HuH-7.5 (cell line): ENCODE results near the gene IP6K1.
"Not testable (repeated sequence)": the region's sequence is repeated elsewhere in the genome, so short reads cannot be mapped to it uniquely, and the experiment has no call there.

Source experiments
- DNase-seq: peaks from one replicate; pipeline ENCODE4 v3.0.0; 2011; ENCODE audit warnings: low spot score

IP6K1 gene

DNA sequence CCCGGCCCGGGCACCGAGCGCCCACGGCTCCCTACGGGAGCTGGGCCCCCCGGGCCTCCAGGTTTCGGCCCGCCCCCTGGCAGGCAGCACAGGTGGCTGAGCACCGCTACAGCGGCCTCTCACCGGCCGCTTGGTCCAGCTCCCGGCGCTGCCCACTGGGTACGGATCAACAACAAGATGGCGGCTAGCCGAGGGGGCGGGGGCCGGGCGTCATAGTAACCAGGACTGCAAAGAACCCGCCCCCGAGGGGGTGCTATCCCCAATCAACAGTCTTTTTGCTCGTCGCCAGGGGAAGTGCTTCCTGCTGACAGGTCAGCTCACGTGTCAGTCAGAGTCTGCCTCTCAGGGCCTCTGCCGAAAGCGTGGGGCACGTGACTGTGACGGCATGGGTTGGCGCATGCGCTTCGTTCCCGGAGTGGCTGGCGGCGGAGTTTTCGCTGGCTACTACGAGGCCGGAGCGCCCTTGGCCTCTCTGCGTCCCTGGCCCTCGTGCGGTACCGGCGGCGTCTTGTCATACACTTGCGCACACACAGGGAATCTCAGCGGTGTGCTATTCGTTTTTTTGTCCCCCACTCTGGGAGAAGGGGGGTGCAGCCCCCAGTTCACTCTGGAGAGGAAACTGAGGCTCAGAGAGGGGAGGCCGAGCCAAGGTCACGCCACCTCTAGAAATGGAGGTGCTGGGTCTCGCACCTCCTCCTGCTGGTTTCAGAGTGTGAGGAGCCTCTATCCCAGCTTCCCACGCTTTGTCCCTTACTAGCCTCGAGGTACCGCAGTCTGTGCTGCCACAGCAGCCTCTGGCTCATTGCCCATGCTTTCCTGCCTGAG, at the start of gene IP6K1:
IP6K1 (minus strand) TSS at position 186 of the 825 bp plus-strand sequence. CDS start 38,502 bp downstream, outside the sequence.
- DNase-seq: peak; percentile 99

DNA sequence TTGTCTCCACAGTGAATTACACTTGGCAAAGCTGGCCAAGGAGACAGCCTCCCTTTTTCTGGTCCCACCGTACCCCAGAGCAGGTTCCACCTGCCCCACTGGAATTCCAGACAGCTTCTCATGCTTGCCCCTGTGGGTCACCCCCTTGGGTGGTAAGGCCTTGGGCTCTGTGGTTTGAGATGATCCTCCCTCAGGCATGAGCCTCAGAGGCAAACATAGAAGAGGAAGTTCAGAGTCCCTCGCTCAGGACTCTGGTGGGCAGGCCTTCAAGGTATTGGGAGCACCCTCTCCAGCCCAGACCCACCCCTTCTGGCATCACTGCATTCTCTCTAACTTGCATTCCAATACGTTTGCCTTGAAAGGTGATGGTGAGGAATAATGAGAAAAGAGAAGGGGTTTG, 45.0 kb upstream of the IP6K1 start:
- DNase-seq: no peak

DNA sequence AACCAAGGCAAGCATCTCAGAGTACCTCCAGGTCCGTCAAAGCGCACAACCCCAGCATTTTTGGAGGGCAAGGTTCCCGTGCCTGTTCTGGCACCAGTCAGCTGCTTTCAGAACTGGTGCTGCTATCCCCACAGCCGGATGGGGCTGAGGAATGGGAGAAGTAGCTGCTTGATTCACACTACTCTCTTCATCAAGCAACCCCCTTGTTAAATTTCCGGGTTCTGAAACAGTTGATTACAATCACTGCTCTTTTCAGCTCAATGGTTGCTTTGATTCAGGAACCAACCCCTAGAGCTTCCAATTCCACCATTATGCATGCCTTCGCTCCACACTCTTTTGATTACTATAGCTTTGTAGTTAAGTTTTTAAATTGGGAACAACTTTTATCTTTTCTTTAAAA, 39.7 kb upstream of the IP6K1 start:
- no peak for DNase-seq

DNA sequence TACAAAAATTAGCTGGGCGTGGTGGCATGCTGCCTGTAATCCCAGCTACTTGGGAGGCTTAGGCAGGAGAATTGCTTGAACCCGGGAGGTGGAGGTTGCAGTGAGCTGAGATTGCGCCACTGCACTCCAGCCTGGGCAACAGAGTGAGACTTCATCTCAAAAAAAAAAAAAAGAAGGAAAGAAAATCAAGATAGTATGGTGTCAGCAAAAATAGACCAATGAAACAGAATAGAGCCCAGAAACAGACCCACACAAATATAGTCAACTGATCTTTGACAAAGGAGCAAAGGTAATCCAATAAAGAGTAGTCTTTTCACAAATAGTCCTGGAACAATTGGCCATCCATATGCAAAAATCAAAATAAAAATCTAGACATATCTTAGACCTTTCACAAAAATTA, 36.8 kb upstream of the IP6K1 start:
- DNase-seq: not testable (repeated sequence)

DNA sequence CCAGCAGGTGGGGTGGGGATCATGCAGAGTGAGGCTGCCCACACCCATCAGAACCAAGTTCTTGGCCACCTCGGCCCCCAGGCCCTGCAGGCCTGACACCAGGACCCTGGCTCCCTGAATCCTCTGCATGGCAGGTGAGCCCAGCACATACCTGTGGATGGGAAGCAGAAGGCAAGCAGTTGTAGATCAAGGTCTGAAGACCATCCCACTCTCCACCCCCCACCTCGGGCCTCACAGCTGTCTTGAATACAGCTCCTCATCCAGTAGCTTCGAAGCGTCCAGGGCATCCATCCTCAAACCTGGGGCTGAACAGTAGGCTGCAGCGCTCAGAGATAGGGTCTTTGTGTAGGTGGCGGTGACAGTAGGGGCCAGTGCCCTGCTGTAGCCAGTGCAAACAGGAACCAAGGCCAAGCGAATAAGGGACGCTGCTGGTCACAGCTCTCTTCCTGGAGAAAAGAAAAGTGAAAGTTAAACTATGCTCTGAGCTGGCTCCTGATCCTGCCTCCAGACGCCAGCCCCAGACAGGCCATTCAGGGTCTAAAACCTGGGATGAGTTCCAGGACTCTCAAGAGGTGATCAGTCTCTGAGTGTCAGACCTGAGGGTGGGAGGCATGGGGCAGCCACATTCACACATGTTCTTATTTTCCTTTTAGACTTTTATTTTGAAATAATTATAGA, 27.3 kb upstream of the IP6K1 start, which contains the start of gene UBA7:
UBA7 (minus strand) TSS at position 457 of the 678 bp plus-strand sequence; CDS start at position 291, 166 bp downstream.
- no peak for DNase-seq

DNA sequence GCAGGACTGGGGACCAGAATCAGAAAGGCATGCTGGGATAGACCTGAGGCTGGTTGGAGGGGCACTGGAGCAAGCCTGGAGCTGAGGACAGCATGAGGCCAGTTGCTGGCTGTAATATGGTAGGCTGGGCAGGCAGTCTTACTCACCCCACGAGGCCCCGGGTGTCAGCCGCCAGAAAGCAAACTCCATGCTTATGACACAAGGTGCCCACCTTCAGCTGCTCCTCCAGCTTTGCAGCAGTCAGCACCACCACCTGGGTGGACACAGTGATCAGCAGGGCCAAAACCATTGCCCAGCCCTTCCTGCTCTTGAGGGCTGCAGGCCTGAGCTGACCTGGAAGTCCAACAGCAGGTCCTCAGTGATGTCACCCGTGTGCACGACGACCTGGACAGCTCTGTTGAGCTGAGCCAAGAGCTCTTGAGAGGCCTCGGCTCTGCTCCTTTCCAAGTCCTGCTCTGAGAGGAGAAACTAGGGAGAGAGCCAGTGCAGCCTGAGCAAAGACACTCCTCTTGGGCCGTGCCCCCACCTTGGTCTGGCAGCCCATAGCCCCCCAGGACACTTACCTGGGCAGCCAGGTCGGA, 26.7 kb upstream of the IP6K1 start:
- no peak for DNase-seq

DNA sequence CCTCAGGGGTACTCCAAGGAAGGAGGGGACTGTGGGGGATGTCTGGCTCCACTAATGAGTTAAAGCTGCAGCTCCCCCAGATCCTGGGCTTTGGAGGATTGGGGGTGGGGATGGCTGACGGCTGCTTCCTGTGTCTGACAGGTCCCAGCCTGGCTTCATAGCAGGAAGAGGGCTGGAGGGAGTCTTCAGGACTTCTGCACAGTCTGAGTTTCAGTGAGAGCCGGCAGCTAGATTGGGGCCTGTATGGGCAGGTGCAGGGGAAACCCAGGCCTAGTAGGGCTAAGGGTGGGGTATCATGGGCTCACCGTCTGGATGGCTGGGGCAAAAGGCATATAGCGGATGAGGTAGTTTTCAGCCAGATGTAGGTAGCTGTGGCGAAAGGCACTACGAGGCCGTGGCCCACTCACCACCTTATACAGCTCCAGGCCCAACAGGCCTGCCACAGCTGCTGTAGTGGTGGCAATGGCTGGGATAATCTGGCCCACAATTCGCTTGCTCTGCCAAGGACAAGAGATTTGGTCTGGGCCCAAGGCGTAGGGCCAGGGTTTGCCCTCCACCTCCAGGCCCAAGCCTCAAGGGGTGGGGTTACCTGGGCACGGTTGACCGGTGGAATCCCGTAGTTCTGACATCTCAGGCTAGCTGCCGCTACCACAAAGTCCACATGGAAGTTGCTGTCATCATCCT, 21.2 kb upstream of the IP6K1 start:
- no peak for DNase-seq

DNA sequence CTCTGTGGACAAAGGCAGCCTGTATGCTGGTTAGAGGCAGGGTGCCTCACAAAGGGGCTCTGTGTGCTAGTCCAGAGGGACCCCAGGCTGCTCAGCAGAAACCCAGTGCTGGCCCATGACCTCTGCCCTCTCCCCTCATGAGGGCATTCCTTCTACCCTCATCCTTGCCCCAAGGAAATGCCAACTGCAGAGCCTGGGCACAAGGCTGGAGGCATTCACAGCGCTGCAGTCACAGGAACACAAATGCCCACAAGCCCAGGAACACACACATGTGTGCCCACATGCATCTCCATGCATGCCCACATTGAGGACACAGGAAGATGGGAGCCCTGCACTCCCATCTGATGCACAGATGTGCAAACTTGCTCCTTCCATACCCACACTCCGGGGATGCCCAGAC, 20.5 kb upstream of the IP6K1 start:
- DNase-seq: no peak

DNA sequence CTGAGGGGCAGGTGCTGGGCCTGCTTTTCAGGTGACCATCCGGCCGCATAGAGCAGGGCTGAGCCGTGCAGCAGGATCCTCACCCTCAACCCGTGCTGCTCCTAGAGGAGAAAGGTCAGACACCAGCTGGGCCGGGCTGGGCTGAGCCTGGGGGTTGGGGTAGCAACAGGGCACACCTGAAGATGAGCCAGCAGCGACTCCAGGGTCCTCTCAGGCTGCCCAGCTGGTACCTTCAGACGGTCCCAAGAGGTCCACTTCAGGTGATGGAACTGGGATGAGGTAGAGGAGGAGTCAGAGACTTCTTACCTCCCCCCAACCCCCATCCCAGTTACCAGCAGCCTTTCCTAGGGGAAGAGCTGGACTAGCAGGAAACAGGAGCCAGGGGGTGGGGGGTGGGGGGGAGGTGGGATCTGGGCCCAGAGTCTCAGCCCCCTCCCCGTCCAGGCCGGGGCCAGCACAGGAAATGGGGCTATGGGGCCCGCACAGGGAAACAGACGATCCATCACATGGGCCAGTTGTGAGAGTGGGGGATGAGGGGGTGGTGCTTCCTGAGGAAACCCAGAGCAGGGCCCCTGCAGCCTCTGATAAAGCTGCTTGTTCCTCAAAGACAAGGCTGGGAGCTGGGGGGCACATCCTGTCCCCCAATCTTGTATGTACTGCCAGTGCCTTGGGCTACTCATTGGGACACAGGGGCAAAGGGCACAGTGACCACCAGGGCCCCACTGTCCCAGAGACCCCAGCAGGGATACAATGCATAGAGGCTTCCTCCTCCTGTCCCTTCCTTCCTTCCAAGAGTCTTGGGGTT, 19.8 kb upstream of the IP6K1 start:
- no peak for DNase-seq

DNA sequence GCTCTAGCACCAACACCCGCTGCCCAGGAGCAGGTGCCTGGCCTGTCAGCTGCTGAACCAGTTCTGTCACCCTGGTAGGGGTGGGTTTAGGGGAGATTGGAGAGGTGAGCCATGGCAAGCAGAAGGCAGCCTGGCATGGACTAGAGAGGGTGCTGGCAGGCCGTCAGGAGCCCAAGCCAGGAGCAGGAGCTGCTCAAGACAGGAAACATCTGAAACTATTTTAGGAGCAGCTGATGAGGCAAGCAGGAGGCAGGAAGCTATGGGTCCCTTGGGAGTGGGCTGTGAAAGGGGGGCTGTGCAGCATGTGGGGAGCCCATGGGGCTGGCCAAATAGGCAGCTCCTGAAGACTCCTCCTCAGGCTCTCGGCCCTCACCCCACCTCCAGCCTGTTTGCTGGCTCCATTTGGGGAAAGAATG, 19.0 kb upstream of the IP6K1 start:
- DNase-seq: no peak

DNA sequence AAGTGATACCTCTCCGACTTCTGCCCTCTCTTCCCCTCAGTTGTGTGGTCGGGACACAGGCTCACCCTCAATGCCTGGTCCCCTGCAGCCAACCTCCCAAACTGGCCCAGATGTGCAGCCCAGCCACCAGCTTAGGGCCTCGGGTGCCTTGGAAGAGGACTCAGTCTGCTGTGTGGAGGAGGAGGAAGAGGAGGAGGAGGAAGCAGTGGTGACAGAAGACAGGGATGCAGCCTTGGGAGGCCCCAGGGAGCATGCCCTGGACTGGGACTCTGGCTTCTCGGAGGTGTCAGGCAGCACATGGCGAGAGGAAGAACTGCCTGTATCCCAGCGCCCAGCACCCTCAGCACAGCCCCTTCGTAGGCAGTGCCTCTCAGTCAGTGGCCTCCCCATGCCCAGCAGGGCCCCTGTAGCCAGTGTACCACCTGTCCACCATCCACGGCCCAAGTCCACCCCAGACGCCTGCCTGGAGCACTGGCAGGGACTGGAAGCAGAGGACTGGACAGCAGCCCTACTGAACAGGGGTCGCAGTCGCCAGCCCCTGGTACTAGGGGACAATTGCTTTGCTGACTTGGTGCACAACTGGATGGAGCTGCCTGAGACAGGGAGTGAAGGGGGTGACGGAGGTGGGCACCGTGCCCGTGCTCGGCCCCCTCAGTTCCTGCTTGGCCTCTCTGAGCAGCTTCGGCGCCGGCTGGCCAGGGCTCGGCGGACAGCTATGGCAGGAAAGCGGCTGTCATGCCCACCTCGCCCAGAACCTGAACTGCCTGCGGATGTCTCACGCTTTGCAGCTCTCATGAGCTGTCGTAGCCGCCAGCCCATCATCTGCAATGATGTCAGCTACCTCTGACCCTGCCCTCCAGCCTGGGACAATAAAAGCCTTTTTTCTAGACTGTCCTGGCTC, 18.0 kb upstream of the IP6K1 start:
- no peak for DNase-seq

DNA sequence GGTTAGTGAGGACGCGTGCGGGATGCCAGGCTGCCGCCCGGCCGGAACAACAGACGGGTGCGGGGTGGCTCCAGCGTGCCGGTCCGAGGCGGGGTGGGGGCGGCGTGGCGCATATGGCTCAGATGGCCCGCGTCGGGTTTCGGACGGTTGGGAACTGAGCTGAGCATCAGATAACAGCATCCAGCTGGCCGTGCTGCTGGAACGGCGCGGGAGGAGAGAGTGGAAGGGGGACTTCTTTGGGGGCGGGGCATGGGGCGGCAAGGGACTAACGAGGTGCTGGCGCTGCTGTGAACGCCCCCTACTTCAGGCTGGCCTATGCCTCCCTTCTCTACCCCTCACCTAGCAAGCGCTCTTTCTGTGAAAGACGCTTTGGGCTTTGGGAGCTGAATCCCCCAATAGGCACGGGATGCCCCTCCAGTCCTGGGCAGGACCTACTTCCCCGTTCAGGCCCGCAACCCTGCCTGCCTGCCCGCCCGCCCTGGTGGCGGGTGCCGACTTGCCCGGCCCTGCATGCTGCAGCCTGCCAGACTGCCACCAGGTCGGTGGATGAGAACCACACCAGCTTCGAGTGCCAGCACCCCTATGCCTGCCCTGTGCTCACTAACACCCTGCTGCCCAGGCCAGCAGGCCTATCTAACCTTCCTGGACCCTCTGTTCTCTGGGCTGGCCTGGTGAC, 17.3 kb upstream of the IP6K1 start:
- no peak for DNase-seq

DNA sequence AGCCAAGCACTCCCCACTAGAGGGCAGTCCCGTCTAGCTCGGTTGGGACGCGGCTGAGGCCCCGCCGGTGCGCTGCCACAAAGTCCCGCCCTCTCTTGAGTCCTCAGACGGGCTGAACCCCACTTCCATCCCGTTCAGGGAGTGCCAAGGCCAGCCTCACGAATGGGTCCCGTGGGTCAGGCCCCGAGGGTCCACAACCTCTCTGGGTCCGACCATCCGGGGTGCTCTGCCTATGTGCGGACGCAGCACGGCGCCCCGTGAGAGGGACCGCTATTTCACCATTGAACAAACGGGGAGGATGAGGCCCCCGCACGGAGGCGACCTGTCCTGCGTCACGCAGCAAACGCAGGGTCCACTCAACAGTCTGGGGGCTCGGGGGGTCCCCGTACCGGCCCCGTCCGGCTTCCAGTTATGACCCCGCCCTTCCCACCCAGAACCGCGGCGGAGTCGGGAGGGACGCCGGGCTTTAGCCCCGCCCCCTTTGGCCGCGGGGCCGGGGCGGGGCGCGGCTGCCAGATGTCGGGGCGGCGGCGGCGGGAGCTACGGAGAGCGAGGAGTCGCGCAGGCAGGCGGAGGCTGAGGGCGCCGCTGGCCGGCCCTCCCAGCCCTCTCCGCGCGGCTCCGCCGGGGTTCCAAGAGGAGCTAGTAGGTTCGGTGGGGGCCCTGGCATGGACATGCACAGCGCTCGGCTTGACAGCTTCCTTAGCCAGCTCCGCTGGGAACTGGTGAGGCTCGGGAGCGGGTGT, 16.6 kb upstream of the IP6K1 start, which contains the start of gene INKA1:
INKA1 (plus strand) TSS at position 543 of the 746 bp plus-strand sequence; CDS start at position 675, 132 bp downstream.
- peak; percentile 88 for DNase-seq

DNA sequence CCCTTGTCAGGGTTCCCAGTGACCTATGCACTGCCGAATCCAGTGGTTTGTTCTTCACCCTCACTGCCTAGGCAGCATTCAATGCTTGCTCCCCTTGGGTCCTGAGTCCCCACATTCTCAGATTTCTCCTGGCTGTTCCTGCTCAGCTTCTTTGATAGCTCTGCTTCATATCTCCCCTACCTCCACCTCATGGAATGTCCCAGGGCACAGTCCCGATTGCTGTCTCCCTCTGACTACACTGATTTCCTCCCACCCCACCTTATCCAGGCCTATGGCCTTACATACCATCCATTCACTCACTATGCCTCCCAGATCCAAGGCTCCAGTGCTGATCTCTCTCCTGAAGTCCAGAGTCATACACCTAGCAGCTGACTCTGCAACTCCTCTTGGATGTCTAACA, 14.8 kb upstream of the IP6K1 start:
- DNase-seq: no peak

DNA sequence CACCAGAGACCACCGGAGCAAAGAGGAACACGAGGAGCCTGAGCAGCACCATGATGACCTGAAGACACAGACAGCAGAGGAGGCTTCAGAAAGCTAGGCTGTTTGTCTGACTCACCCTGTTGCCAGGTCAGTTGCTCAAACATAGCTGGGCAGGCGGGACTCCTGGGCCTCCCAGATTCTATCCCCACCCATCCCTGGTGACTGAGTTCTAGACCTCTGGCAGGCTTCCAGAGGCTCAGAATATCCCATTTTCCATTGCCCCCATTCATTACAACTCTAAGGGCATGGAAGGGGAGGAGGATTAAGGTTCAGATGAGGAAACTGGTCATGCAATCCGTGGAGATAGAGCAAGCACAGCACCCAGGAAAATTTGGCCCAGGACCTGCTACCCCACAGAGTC, 13.4 kb upstream of the IP6K1 start, which contains the start of gene CDHR4:
CDHR4 (minus strand) TSS at position 113 of the 400 bp plus-strand sequence; CDS start at position 52, 61 bp downstream.
- DNase-seq: peak; percentile 58

DNA sequence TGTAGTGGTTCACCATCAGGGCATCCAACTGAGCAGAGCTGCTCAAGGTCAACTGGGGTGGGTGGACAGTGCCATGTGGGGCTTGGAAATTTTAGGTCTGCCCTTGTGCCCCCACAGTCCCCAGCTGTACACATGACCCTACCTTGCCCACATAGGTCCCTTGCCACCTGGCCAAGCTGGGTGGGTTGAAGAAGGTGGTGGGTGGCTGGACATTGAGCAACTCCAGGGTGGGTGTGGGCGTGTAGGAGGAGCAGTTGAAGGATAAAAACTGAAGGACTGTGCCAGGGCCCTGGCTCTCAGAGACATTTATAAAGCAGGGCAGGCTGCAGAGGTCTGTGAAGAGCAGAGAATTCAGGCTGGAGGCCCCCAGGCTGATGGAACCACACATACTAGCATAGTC, 12.8 kb upstream of the IP6K1 start:
- DNase-seq: no peak

DNA sequence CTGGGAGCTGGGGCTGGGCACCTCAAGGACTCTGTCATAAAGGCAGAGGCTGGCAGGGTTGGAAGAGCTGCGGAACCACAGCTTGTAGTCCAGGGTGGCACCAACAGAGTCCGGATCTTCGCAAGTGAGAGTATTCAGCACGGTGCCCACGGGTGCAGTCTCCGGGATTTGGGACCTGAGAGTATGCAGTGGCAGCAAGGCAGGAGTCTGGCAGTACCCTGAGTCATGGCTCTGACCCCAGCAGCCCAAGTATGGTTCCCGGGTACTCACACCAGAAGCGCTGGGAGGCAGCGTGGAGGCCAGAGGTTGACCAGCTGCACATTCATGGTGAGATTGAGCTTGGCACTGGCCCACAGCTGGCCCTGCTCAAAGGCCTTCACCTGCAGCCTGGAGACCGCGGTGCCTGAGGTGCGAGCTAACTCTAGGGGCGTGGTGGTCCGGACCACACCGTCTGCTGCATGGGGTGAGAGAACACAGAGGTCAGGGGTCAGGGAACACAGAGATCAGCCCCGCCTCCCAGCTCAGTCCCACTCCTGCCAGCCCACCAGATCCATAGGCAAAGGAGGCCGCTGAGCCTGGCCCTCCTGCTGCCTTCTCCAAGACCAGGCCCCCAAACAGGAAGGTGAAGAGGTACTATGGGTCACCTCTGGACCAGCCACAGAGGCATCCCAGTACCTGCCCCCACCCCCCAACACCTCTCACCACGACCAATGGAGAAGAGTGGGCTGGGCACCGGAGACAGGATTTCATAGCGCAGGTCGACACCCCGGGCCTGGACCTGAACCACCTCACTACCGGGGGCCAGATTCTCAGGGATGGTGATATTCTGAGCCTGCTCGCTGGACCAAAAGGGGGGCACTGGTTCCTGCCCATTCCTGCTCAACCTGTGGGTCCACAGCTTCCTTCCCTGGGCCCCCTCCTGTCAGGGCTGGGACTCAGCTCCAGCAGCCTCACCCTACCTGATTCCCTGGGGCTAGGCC, 8.9 kb upstream of the IP6K1 start:
- DNase-seq: no peak

DNA sequence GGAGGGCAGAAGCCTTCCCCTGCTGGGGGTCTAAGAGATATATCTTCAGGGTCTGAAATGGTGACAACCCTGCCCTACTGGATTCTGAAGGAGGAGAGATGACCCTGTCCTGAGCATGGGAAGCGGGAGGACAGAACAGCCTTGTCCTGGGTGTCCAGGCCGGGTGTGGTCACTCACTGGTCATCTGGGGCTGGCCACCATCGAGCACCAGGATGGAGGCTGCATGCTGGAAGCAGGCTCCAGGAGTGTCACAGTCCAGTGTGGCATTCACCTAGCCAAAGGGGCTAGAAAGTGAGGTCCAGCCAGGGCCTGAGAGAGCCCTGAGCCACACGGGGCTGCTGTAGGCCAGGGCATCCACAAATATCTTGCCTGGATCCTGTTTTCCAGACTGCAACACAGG, 8.1 kb upstream of the IP6K1 start:
- no peak for DNase-seq
